ENCODE measurements around the gene RAB3B.

The RAB3B gene

DNA sequence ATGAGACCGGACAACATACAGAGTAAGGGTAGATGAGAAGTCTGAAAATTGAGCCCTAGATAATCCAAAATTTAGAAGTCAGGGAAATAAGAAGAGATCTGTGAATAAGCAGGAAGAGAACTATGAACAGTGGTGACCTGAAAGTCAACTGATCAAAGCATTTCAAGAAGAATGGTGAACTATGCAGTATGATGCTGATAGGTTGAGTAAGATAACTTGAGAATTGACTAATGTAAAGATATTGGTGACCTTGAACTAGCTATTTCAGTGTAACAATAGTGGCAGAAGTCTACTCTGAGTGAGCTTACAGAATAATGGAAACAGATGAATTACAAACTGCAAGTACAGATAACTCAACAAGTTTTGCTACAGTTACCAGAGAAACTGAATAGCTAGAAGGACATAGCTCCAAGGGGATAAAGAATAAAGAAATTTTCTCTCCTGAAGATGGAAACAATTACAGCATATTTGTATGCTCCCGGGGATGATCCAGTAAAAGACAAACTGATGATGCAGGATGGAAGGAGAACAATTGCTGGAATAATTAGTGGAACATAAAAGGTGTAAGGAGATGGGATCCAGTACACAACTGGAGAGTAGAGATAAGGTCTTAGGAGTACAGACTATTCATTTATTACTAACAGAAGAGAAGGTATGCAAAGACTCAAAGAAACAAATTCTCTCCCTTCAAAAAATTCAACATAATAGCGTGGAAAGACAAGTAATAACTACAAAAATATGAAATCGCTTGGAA is 122.8 kb downstream of the RAB3B start:
- DNase-seq: no peak

DNA sequence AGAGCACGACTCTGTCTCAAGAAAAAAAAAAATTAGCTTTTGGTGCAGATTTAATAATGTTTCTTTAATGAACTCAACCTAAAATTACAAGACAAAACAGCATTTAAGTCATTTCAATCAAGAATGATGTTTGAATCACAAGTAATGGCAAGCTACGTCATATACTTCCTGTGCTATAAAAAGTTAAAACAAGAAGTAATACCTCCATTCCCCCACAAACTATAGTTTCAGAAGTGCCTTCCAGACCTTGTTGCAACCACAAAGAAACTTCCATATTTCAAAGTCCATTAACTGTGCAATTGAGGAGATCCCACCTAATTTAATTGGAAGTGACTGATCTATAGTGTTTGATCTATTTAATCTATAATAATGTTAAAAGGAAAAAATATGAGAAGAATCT is 127.1 kb downstream of the RAB3B start:
- DNase-seq: no peak

DNA sequence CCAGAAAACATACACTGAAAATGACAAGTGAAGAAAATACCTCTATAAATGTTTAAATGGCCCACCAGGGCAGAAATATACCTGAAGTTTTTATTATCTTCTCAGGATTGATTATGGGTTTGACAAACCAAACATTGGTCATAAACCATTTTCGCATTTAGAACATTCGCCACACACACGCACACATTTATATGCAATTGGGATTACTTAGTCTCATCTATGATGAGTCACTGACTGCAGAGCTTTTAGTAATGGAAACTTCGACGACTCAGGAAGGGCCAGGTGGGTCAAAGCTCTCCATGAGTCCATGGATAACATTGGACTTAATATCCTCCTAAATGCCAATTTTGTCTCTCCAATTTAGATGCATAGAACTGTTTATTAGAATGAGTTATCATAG is 128.8 kb downstream of the RAB3B start:
- DNase-seq: no peak

DNA sequence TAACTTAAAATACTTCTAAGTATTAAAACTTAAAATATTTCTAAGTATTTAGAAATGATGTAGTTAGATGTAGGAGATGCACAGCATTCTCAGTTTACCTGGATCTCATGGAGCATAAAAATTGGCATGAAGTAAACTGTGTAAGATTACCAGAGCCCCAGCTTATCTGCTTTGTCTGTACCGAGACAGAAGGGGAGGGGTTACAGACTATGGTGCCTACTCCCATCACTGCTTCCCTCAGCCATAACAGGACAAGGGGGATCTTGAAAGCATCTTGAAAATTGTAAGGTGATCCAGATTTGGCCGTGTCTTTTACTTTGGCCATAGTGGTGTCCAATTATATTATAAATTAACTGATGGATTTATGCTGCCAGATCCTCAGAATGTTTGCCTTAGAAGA is 130.8 kb downstream of the RAB3B start:
- DNase-seq: no peak

DNA sequence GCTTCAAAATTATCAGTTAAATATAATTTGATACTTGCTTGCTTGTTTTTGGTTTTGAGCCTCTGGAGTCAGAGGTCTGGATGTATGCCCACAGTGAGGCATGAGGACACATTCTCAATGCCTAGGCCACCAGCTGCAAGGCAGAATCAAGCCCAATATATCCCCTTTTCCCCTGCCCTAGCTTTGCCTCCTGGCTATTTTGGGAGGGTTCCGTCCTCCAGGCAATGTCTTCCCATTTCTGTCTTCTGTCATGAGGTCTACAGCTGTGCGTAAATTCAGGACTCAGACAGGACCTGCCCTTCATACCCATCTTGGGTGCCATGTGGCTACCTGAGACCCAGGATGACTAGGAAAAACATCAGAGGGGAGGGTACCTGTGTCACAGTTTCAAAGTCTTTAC is 131.2 kb downstream of the RAB3B start:
- DNase-seq: no peak

DNA sequence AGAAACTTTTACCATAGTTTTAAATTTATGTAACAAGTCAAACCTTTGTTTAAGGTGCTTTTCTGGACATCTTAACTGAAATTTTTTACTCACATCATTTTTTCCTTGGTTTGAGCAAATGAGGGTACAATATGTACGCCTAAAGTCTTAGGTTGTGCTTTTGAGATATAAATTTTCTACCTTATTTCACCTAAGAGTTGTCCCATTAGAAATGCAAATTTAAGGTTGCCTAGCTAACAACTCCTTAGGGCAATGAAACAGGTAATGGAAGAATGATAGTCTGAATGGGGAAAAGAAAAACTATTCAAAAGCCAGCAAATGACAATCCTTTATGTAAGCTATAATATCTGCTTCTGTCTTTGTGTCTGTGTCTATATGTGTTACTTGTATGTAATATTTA is 131.6 kb downstream of the RAB3B start:
- DNase-seq: no peak

All from DMS79 (cell line).